Measurements from ENCODE around the gene PIK3R6.

DNA sequence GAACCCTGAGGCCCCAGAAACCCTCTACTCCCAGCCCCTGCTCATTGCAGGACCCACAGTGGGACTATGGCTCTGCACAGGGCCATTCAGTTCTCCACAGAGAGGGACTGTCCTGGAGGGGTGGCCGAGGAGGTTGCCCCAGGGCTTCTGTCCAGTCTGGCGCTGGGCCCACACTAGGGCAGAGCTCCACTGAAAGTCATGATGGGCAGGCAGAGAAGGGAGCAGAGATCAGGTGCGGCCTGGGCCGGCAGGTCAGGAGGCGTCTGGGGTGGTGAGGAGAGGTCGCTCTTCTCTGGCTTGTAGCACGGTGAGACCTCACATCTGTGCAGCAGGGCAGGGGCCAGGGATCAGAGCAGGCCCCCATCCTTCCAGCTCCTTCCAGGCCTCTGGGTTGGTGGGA, 13.0 kb upstream of the PIK3R6 start:
- TF ChIP-seq, protein P1, sequence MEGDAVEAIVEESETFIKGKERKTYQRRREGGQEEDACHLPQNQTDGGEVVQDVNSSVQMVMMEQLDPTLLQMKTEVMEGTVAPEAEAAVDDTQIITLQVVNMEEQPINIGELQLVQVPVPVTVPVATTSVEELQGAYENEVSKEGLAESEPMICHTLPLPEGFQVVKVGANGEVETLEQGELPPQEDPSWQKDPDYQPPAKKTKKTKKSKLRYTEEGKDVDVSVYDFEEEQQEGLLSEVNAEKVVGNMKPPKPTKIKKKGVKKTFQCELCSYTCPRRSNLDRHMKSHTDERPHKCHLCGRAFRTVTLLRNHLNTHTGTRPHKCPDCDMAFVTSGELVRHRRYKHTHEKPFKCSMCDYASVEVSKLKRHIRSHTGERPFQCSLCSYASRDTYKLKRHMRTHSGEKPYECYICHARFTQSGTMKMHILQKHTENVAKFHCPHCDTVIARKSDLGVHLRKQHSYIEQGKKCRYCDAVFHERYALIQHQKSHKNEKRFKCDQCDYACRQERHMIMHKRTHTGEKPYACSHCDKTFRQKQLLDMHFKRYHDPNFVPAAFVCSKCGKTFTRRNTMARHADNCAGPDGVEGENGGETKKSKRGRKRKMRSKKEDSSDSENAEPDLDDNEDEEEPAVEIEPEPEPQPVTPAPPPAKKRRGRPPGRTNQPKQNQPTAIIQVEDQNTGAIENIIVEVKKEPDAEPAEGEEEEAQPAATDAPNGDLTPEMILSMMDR (optimal IDR thresholded peaks at IDR 0.05 in 1 of 3, IDR thresholded peaks at IDR 0.05 in 1 of 3, conservative IDR thresholded peaks at IDR 0.05 in 1 of 3; ENCODE audit: extremely low read depth in 1 of 3, insufficient read depth in 2 of 3, low read length in 3 of 3), result no peak
- TF ChIP-seq EZH2 (IDR thresholded peaks at IDR 0.05; ENCODE audit: low read length), result no peak
